Fibroblast of mammary gland (primary cell): ENCODE measurements around the gene TNF.
A peak's percentile ranks its signal among the peaks of the same experiment; 100 is the strongest.

Source experiments
- DNase-seq: peaks from one replicate; pipeline ENCODE4 v3.0.0-alpha.2; 2010; ENCODE audit warnings: low read depth
- H3K4me3 ChIP-seq: 2 replicates; pipeline ENCODE4 v1.5.1; 2011; ENCODE audit warnings: low read depth, mild to moderate bottlenecking, low read length, moderate library complexity; ENCODE audit not compliant: control insufficient read depth
- TF ChIP-seq, protein P1 (sequence below): conservative IDR thresholded peaks from 2 replicates; pipeline ENCODE4 v1.5.1; 2011; ENCODE audit warnings: low read depth, low read length, inconsistent platforms; ENCODE audit not compliant: control insufficient read depth, insufficient read depth

Gene TNF

GRCh38 chr6:31535538-31536324 is 39.6 kb upstream of the TNF start:
- no peak for DNase-seq
- TF ChIP-seq, protein P1, sequence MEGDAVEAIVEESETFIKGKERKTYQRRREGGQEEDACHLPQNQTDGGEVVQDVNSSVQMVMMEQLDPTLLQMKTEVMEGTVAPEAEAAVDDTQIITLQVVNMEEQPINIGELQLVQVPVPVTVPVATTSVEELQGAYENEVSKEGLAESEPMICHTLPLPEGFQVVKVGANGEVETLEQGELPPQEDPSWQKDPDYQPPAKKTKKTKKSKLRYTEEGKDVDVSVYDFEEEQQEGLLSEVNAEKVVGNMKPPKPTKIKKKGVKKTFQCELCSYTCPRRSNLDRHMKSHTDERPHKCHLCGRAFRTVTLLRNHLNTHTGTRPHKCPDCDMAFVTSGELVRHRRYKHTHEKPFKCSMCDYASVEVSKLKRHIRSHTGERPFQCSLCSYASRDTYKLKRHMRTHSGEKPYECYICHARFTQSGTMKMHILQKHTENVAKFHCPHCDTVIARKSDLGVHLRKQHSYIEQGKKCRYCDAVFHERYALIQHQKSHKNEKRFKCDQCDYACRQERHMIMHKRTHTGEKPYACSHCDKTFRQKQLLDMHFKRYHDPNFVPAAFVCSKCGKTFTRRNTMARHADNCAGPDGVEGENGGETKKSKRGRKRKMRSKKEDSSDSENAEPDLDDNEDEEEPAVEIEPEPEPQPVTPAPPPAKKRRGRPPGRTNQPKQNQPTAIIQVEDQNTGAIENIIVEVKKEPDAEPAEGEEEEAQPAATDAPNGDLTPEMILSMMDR = no peak
- H3K4me3 ChIP-seq = no peak overlapping the region

GRCh38 chr6:31538805-31539400 is 36.5 kb upstream of the TNF start:
- H3K4me3 ChIP-seq = peak overlapping the region; percentile 100

DNA sequence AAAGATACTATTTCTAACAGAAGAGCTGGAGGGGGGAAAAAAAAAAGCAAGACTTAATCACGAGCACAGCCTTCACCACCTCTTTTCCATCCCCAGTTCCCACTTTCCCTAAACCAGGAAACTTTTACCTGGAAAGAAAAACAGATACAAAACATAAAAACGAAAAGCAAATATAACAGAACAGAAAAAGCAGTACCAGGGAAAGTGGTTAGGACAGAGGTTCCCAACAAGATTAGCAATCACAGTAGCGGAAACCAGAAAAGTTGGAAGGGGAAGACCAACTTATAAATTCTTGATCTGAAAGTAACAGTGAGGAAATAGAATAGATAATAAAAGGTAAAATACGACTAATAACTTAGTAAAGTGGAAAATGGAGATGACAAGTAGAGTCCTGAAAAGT is 34.7 kb upstream of the TNF start:
- DNase-seq = no peak
- peak overlapping the region; percentile 100 for H3K4me3 ChIP-seq
- TF ChIP-seq, protein P1 = no peak

More at GRCh38 chr6:31538805-31539400, 36.5 kb upstream of the TNF start:
- TF ChIP-seq, protein P1 = no peak
- DNase-seq = no peak

- H3K4me3 ChIP-seq = peak overlapping the region; percentile 100
- DNase-seq = peak; percentile 60
- TF ChIP-seq, protein P1 = no peak
Observed at GRCh38 chr6:31541059-31541657, 34.2 kb upstream of the TNF start.

- H3K4me3 ChIP-seq = peak within 1 kb of the TSS; percentile 100
- TF ChIP-seq, protein P1 = no peak
- DNase-seq = peak; percentile 97
Observed at GRCh38 chr6:31541658-31542521, 33.5 kb upstream of the TNF start, which contains the start of gene DDX39B. Gene DDX39B (minus strand): TSS chr6:31542003. CDS start chr6:31540532, 1,471 bp downstream.

- H3K4me3 ChIP-seq = no peak overlapping the region
- TF ChIP-seq, protein P1 = no peak
- DNase-seq = no peak
Observed at GRCh38 chr6:31543639-31544038, 31.7 kb upstream of the TNF start.
